Heart left ventricle (tissue), 16 donors: Measurements from ENCODE around the gene SUN1. TPM values are rescaled to one million over a fixed set of nuclear protein-coding genes. Genes with fewer than 3 reads are reported as not detected.

Experiments
- ATAC-seq, 4 donors: fragments of 200-7000 bp; cut with Tn5 transposase; one replicate each; pipeline ENCODE4 v1.9.1; 2020 to 2022; ENCODE audit warnings: moderate library complexity in 4 of 4, mild to moderate bottlenecking in 3 of 4, moderate number of reproducible peaks in 1 of 4
- DNase-seq, 5 donors: peaks; one replicate each; pipeline ENCODE4 v3.0.0-alpha.2; 2020
- H3K27ac ChIP-seq, 12 donors: fragments of 200-600 bp; sonication (generic) in 4 of 12; one replicate each; pipeline versions ENCODE4 v1.5.0 to v1.8.0; 2016 to 2022; ENCODE audit warnings: mild to moderate bottlenecking in 2 of 12
- H3K27me3 ChIP-seq, 9 donors: fragments of 200-600 bp; sonication (generic) in 2 of 9; one replicate each; pipeline versions ENCODE4 v1.5.1 to v1.8.0; 2016 to 2022; ENCODE audit warnings: mild to moderate bottlenecking in 3 of 9
- H3K36me3 ChIP-seq, 9 donors: fragments of 200-600 bp; sonication (generic) in 2 of 9; one replicate each; pipeline versions ENCODE4 v1.5.0 to v1.8.0; 2018 to 2022; ENCODE audit warnings: mild to moderate bottlenecking in 2 of 9
- H3K4me1 ChIP-seq, 12 donors: fragments of 200-600 bp; sonication (generic) in 4 of 12; one replicate each; pipeline versions ENCODE4 v1.5.0 to v1.8.0; 2016 to 2022; ENCODE audit warnings: mild to moderate bottlenecking in 3 of 12
- H3K4me3 ChIP-seq, 12 donors: fragments of 200-600 bp; sonication (generic) in 4 of 12; one replicate each; pipeline versions ENCODE4 v1.5.0 to v1.8.0; 2017 to 2022; ENCODE audit warnings: mild to moderate bottlenecking in 9 of 12, moderate library complexity in 4 of 12
- H3K9me3 ChIP-seq, 12 donors: fragments of 200-600 bp; sonication (generic) in 4 of 12; one replicate each; pipeline versions ENCODE4 v1.5.0 to v1.8.0; 2016 to 2022; ENCODE audit warnings: mild to moderate bottlenecking in 1 of 12
- POLR2A ChIP-seq, 2 donors: fragments of 450-650 bp; IDR thresholded peaks; one replicate each; pipeline ENCODE4 v1.6.1; 2017; ENCODE audit warnings: antibody characterized with exemption in 2 of 2, mild to moderate bottlenecking in 2 of 2, moderate library complexity in 2 of 2
- WGBS, 4 donors: extraction: QIAGEN DNeasy Blood & Tissue Kit in 2 of 4; methylation state at CpG; one replicate each; pipeline versions ENCODE4 v1.1.5 to v1.1.7; 2013 to 2018; 5-methylcytosine and 5-hydroxymethylcytosine counted together
- intact Hi-C, 10 donors: fragments of 100-400 bp; cut with DNase I; formaldehyde crosslinking; loops; one replicate each; pipeline versions ENCODE4 v1.11.1 to v1.14.2; 2022
- polyA plus RNA-seq, 2 donors: library from polyadenylated mRNA; stranded (reverse); fragments of 200-250 nt; gene quantifications; one replicate each; pipeline ENCODE4 v1.2.3, GENCODE V29; 2013
- total RNA-seq, 9 donors: library from RNA; depleted of rRNA in 2 of 9; stranded (reverse); fragments of >200 nt in 2 of 9; fragmentation: NEBNext Ultra II Directional in 3 of 9; extraction: Animal tissue kit (Norgen Biotek cat#: 25700) in 3 of 9; gene quantifications; one replicate each; pipeline versions ENCODE4 v1.1.0 to v1.2.4, GENCODE V29; 2016 to 2023
- TF ChIP-seq, protein P1 (sequence below), 12 donors: fragments of 200-600 bp; sonication (generic) in 4 of 12; IDR thresholded peaks; one replicate each; pipeline versions ENCODE4 v1.5.0 to v1.8.0; 2018 to 2022; ENCODE audit warnings: antibody characterized with exemption in 12 of 12, mild to moderate bottlenecking in 5 of 12
- donor health status: ischemic (EF 13 %, LVEDD 7.1; RV severe dilation, severe dysfunction).
- donor health status: healthy with polysubstance abuse.
- donor health status: DM: no; HTN: yes; CAD: no.
- donor health status: DM: no; HTN: no; CAD: no.
- donor health status: ischemic (EF 25% LVEDD 6.9; RV normal size, moderate dysfunction).
- donor health status: ischemic (EF 25% LVEDD 5.7; RV mildly dilated, moderate dysfunction).
- donor health status: healthy.
- donor health status: DM: yes; HTN: yes; CAD: no.
- donor health status: ischemic (EF 35%, LVEDD 5.7; RV mildly dilated, moderate dysfunction).
- donor health status: nonischemic (EF 11% LVEDD 7.7; RV severe dilation, severe dysfunction).
- donor health status: DM: yes; HTN: yes; CAD: no.
- donor health status: PGD.
- donor health status: ischemic (EF 29% LVEDD 5.4; RV normal size, mild dysfunction).
- donor health status: nonischemic (EF 23%, LVEDD 6.1; RV moderate dilation, normal function).

The SUN1 gene
- total and polyA plus RNA-seq, 11 donors: 111 to 203 (median 151) TPM

DNA sequence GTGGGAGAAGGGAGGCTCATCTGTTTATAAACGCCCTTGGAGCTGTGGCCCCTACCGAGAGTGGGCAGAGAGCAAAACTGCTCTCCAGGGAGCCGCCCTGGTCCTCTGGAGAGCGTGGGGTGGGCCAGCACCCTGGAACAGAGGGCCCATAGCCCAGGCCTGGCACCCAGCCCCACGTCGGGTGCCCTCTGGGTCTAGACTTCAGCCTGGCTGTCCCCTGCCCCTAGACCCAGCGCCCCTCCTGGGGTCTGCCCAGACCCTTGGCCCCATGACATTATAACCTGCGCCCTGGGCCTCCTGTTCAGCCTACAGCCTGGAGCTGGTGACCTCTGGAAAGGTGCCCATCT is 68.7 kb downstream of the SUN1 start:
- H3K36me3 ChIP-seq: peaks cover 0 to 21% (median 12%) of the 10 kb centered on the region in 9 donors
- peaks cover 0 to 36% (median 14%) of the 10 kb centered on the region in 12 donors for H3K4me1 ChIP-seq
- TF ChIP-seq POLR2A (IDR thresholded peaks at IDR 0.05): no peak
- TF ChIP-seq, protein P1, sequence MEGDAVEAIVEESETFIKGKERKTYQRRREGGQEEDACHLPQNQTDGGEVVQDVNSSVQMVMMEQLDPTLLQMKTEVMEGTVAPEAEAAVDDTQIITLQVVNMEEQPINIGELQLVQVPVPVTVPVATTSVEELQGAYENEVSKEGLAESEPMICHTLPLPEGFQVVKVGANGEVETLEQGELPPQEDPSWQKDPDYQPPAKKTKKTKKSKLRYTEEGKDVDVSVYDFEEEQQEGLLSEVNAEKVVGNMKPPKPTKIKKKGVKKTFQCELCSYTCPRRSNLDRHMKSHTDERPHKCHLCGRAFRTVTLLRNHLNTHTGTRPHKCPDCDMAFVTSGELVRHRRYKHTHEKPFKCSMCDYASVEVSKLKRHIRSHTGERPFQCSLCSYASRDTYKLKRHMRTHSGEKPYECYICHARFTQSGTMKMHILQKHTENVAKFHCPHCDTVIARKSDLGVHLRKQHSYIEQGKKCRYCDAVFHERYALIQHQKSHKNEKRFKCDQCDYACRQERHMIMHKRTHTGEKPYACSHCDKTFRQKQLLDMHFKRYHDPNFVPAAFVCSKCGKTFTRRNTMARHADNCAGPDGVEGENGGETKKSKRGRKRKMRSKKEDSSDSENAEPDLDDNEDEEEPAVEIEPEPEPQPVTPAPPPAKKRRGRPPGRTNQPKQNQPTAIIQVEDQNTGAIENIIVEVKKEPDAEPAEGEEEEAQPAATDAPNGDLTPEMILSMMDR (IDR thresholded peaks at IDR 0.05): no peak
- no peak overlapping the region for H3K4me3 ChIP-seq
- intact Hi-C loops: loop anchor here in 2 of 10 donors (10.0 kb wide), 3 partner anchors 54 to 274 kb away; partner anchors contain the start of gene ADAP1 (in 1 of the 2)
- ATAC-seq (peak in 3 of 4 donors; percentile 1 to 2 (median 1)), DNase-seq (no peak)
- WGBS, 4 donors: 76 to 88% (median 82%) methylated on average over 7 to 8 of the region's 8 CpGs
- H3K27me3 ChIP-seq: peaks cover 0 to 18% (median 3%) of the 10 kb centered on the region in 9 donors
- no peak overlapping the region for H3K27ac ChIP-seq
- H3K9me3 ChIP-seq: no peaks in the 10 kb centered on the region

GRCh38 chr7:901388-902154 is 69.3 kb downstream of the SUN1 start:
- Histone ChIP-seq H3K9me3 (no peaks in the 10 kb centered on the region), H3K27me3 (peaks cover 0 to 18% (median 3%) of the 10 kb centered on the region in 9 donors), H3K4me3 (no peak overlapping the region), H3K4me1 (peaks cover 0 to 36% (median 14%) of the 10 kb centered on the region in 12 donors), H3K36me3 (peaks cover 0 to 16% (median 6%) of the 10 kb centered on the region in 9 donors), H3K27ac (no peak overlapping the region)
- intact Hi-C loops: loop anchor here in 2 of 10 donors (10.0 kb wide), 3 partner anchors 53 to 273 kb away; partner anchors contain the start of gene ADAP1 (in 1 of the 2)
- ATAC-seq (peak; percentile 44 to 69 (median 62)), DNase-seq (peak; percentile 50 to 87 (median 72))
- TF ChIP-seq, protein P1 (IDR thresholded peaks at IDR 0.05): no peak
- no peak for TF ChIP-seq POLR2A (IDR thresholded peaks at IDR 0.05)
- 25 to 27% (median 26%) methylated on average over 19 to 24 of the region's 24 CpGs for WGBS, 4 donors

DNA sequence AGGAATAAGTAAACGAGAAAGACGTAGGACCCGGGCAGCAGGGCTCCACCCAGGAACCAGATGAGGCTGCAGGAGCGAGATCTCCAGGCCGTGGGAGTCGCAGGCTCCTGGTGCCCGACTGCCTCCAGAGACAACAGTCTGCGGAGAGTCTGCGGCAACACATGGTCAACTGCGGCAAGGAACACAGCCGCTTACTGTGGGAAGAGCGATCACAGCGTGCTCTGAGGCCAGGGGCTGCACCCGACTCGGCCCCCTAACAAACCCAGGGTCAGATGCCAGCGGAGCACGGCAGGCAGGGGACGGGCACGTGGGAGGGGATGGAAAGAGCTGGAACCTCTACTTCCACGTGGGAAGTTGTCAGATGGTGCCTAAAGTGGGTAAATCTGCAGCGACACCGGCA is 70.7 kb downstream of the SUN1 start:
- peaks cover 0 to 31% (median 8%) of the 10 kb centered on the region in 12 donors for H3K4me1 ChIP-seq
- no peaks in the 10 kb centered on the region for H3K9me3 ChIP-seq
- peaks cover 0 to 9% (median 0%) of the 10 kb centered on the region in 9 donors for H3K36me3 ChIP-seq
- H3K27ac ChIP-seq: no peak overlapping the region
- H3K4me3 ChIP-seq: no peak overlapping the region
- TF ChIP-seq POLR2A (IDR thresholded peaks at IDR 0.05): no peak
- TF ChIP-seq, protein P1 (IDR thresholded peaks at IDR 0.05): no peak
- WGBS, 4 donors: 84 to 91% (median 88%) methylated on average over 22 of the region's 22 CpGs
- intact Hi-C loops: loop anchor here in 2 of 10 donors (10.0 kb wide), 3 partner anchors 52 to 272 kb away; partner anchors contain the start of gene ADAP1 (in 1 of the 2)
- H3K27me3 ChIP-seq: peaks cover 0 to 18% (median 3%) of the 10 kb centered on the region in 9 donors
- ATAC-seq (no peak), DNase-seq (no peak)
